Stimulated activated CD4-positive, alpha-beta T cell treated with anti-CD3 and anti-CD28 coated beads, TNF-alpha, amount 100 ng/mL, for 48 hours (primary cell): ENCODE data around the gene FGD1.
"Not testable (repeated sequence)": the region's sequence is repeated elsewhere in the genome, so short reads cannot be mapped to it uniquely, and the experiment has no call there.

Source experiments
- DNase-seq, 3 donors: peaks; one replicate each; pipeline ENCODE4 v3.0.0-alpha.2; 2020; ENCODE audit warnings: low read depth in 3 of 3

Gene FGD1

DNA sequence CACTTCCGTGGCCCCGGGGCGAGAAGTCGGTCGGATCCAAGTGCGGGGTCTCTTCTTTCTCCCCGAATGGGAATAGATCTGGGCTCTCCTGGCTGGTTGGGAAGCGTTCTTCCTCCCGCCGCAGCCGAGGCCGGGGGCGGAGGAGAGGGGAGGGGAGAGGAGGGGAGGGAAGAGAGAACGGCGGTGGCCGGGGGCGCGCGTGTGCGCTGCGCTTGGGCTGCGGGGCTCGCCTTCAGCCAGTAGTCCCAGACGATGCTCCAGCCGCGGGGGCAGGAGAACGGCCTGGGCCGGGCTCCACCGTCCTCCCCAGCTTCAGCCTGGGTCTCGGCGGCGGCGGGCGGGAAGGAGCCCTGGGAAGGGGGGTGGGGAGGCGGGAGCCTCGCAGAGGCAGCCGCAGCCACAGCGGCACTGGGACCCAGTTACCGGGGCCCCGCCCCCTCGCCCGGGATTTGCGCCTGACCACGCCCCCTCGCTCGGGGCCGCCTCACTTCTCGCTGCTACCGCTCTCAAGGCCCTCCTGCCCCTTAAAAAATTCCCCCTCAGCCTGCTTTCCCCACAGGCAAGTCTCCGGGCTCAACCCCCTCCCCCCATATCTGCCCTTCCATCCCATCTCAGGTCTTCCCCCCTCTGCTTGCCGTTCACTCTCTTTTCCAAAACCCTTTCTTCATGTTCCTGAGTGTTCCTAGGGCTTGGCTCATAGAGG, at the start of gene FGD1:
Gene FGD1 (minus strand): TSS at position 421 of the 703 bp plus-strand sequence. CDS start 802 bp downstream, outside the sequence.
- peak in 1 of 3 donors; percentile 34 for DNase-seq

DNA sequence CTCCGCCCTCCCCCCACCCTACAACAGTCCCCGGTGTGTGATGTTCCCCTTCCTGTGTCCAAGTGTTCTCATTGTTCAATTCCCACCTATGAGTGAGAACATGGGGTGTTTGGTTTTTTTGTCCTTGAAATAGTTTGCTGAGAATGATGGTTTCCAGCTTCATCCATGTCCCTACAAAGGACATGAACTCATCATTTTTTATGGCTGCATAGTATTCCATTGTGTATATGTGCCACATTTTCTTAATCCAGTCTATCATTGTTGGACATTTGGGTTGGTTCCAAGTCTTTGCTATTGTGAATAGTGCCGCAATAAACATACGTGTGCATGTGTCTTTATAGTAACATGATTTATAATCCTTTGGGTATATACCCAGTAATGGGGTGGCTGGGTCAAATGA, 46.2 kb upstream of the FGD1 start:
- DNase-seq = not testable (repeated sequence)

DNA sequence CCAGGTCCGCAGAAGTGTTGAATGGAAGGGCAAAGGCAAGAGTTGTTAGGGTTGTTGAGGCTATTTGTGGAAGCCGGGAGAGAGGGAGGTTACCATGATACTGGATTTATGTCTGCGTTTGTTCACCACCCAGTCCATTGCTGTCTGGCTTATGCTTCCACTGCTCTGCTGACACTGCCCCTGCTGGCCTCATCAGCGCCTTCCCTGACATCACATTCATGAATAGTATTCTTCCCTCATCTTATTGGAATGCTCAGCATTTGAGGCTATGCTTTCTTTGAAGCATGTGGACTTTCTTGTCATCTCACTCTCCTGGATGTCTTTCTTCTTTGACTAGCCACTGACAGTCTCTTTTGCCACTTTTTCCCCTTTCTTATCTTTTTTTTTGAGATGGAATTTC, 44.3 kb upstream of the FGD1 start:
- DNase-seq = no peak

DNA sequence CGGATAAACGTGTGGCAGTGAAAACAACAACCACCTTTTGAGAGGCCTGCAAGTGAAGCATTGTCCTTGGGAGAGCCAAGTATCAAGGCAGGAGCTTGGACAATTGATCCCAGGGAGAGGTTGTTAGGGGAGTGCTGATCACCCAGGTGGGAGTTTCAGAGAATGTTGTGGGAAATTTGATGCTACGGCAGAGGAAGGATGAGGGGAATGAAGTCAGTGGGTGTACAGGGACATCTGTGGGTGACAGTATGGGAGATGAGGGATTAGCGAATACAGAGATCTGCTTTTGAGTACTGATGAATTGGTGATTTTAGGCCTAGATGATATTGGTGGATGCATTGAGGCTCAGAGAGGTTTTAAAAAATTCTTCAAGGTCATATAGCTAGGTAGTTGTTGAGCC, 38.2 kb upstream of the FGD1 start:
- DNase-seq = no peak

DNA sequence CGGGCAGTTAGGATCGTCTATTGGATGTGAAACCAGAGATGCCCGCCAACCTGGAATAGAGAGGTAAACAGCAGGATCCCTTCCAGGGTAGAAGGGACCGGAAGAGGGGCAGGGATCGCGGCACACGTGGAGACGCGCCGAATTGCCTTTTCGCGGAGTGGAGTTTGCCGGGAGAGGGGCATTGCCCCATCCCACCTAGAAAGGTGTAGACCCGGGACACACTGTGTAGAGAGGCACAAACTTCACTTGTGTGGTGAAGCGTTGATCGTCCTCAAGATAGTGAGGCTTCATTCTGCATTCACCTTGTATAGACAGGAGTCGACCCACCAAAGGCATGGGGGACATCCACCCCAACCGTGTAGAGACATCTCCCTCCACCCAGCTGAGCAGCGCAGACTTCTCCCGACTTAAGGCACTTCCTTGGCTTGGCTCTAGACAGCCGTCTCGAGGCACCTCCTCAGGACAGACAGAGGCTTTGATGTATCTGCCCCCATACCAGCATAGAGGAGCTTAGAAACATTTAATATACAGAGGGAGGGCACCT, 34.4 kb upstream of the FGD1 start:
- no peak for DNase-seq

DNA sequence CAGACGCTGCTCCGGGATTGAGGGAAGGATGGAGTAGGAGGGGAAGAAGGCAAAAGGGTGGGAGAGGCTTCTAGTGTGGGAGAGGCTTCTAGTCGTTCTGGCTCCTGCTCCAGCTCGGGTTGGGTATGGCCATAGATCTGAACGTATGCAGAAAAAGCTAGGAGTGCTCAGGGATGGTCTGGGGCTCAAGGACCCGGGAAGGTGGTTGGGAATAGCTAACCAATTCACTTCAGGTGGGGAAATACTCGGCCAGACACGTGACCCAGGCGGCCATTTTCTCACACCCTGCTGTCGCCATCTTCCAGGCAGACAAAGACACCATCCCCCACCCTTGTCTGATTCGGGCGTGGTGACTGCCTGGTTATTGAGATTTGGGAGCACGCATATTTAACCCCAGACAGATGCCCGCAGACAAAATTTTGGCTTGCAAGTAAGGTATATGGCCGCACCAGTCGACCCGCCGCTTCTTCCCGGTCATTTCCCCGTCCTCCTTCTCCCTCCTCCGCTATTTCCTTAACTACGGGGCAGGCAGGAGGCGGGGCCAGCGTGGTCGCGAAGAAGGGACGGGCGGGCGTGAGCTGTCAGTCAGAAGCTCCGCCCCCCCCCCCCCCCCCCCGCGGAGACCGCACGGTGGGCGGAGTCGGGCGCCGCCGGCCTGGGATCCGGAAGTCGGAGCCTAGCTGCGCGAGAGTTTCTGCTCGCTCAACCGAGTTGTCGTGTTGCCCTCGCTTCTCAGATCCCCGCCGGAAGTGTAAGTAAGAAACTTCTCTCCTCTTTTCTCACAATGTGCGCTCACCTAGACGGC, 33.7 kb upstream of the FGD1 start, which contains the start of gene GNL3L:
Gene GNL3L (plus strand): TSS at position 668 of the 805 bp plus-strand sequence. CDS start 2,348 bp downstream, outside the sequence.
- DNase-seq = peak; percentile 33 to 73 (median 68)

DNA sequence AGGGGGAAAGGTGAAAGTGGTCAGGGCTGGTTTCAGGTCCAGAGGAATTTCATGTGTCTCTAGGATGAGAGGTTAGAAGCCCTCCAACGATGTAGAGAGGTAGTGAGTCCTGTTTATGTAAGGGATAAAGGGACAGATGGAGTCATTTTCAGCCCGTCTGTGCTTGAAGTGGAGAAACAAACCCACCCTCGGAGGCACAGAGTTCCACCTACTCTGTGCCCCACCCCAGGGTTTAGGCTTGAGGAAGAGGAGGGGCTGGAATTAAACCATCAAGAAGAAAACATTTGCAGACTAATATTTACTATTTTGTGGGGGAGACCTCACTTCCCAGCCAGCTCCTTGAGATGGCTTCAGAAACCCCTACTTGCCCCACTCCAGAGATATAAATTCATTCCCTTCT, 33.1 kb upstream of the FGD1 start:
- DNase-seq = no peak

DNA sequence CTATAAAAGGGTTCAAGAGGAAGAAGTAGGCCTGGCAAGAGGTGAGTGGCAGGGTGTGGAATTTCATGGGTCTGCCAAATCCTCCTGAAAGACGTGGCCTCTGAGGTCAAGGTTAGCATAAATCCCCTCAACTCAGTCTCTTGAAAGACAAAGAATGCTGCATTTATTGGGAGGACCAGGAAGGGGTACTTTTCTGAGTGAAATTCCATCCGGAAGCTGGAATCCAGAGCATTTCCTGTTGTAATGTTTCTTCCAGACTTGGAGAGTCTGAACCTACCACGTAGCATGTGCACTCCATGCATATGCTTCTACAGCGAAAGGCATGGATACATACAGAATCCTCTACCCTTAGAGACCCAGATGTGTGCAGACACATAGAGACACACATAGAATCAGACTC, 13.4 kb upstream of the FGD1 start:
- no peak for DNase-seq

DNA sequence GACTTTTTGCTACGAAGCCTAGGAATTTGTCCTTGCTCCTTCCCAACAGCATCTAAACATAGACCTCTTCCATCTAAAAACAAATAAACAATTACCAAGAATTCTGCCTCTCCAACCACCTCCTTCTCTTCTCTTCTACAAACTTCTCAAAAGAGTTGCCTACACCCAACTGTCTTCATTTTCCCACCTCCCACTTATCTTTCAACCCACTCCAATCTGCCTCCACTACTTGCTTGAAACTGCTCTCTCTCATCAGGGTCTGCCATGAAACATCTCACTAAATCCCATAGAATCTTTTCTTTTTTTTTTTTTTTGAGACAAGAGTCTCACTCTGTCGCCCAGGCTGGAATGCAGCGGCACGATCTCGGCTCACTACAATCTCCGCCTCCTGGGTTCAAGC, 902 bp upstream of the FGD1 start:
- no peak for DNase-seq

DNA sequence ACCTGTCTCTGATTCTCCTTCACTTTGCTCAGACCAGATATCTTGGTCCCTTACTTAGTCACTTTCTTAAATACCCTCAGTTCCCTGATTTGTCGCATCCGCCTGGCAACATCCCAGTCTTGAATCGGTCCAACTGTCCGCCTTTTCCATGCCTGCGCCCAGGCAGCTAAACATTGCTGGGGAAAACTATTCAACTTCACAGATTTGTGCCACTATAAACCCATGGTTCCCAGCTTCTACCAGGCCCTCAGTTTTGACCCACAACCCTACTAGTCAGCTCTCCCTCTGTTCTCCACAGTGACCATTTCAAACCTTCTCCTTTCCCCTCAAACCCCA, 451 bp upstream of the FGD1 start:
- DNase-seq = no peak

DNA sequence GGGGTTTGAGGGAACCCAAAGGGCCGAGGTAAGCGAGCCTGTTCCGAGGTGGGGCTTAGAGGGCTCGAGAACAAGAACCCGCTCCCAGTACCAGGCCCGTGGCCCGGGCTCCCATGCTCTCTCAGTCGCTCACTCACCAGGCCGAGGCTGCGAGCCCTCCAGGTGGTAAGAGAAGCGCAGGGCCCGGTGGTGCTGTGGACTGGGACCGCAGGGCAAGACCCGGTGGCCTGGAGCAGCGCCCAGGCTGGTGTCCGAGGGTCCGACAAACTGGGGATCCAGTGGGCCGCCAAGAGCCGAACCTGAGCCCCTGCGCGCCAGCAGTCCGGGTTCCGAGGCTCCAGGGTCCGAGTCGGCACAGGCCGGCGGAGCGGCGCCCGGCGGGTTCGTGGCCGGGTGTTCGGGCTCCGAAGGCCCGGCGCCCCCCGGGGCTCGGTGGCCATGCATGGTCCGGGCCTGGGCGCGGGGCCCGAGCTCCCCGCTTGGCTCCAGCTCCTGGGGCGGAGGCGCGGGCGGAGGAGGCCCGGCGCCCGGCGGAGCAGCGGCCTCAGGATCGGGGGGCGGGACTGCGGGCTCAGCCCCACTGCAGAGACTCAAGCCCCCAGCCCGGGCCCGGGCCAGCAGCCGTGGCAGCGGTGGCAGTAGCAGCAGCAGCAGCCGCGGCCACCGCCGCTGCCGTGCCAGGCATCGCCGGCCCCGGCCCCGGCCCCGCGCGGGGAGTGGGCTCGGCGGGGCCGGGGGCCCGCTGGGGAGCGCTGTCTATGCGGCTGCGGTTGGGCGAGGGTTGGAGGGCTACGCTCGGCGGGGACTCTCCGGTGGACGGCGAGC, 833 bp downstream of the FGD1 start:
- DNase-seq = no peak

DNA sequence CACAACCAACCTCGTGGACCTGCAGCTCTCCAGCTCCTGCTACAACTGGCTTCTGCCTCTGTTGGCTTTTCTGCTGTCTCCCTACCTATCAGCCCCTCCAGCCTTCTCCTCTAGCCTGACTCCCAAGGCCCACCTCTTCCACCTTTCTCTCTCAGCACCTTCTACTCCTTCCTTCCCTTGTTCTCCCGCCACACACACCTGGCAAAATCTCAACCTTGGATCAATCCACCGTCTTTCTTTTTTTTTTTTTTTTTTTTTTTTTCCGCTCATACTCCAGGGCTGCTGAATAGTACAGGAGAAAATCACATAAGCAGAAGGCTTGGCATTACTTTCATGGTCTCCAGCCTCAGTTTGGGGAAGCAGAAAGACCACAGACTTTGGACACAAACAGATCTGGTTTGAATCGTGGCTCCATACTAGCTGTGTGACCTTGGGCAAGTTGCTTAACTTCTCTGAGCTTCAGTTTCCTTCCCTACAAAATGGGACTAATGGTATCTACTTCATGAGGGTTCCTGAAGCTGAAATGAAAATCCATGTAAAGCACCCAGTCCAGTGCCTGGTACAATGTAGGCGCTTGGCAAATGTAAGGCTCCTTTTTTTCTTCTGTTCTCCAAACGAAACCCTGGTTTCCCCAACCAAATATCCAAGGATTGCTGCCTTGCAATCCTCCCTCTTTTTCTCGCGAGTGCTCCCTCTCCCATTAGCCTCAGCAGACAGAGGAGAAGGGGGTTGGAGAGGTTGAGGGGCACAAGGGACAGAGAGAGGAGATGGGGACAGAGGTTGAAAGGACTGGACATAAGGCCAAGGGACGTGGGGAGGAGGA, 1.7 kb downstream of the FGD1 start:
- DNase-seq = no peak

DNA sequence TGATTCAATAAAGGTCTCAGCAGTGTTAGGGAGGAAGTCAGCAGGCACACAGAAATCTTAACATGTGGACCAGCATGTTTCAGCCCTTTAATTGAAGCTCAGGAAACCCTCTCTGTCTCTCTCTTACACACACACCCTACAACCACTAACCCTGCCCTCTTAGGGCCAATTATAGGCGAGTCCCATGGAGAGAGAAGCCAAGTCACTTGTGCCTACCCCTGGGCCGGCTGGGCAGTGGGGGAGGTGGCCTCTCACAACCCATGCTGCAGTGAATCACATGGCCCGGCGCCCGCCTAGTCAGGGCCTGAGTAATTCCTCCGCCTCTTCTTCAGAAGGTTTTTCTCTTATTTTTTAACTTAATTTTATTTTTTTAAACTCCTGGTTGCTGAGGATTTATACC, 3.7 kb downstream of the FGD1 start:
- DNase-seq = no peak

DNA sequence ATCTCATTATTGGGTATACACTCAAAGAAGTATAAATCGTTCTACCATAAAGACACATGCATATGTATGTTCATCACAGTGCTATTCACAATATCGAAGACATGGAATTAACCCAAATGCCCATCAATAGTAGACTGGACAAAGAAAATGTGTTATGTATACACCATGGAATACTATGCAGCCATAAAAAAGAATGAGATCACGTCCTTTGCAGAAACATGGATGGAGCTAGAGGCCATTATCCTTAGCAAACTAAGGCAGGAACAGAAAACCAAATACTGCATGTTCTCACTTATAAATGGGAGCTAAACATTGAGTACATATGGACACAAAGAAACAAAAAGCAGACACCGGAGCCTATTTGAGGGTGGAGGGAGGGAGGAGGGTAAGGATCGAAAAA, 6.2 kb downstream of the FGD1 start:
- DNase-seq = not testable (repeated sequence)

DNA sequence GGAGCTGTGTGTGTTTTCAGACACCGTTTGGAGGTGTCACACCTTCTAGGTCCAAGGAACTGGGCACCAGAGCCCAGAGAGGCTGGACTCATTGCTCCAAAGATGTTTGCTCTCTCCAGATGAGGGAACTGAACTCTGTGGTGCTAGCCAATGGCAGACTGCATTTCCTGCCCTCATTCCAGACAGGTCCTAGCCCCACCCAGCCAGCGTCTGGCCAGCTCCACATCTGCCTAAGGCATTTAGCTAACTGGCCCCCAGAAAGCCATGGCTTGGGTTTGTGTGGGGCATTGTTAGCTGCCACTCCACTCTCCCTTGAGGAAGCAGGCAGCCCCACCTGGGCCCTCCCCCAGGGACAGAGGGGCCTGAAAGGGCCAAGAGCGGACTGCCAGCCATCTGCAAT, 11.4 kb downstream of the FGD1 start:
- DNase-seq = no peak

DNA sequence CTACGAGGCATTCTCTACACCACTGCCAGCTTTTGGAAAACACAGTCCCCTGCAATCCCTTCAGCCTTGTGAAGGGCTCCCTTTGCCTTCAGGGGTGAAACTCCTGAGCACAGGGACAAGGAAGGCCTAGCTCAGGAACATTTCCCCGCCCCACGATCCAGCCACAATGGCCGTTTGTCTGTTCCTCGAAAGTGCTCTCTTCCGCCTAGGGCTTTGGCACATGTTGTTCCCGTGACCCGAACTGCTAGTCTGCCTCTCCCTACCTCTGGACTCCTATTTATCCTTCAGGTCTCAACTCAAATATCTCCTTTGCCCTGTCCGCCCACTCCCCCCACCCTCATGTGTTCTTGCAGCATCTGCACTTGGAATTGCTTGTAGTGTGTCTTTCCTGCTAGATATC, 12.1 kb downstream of the FGD1 start:
- DNase-seq = no peak

DNA sequence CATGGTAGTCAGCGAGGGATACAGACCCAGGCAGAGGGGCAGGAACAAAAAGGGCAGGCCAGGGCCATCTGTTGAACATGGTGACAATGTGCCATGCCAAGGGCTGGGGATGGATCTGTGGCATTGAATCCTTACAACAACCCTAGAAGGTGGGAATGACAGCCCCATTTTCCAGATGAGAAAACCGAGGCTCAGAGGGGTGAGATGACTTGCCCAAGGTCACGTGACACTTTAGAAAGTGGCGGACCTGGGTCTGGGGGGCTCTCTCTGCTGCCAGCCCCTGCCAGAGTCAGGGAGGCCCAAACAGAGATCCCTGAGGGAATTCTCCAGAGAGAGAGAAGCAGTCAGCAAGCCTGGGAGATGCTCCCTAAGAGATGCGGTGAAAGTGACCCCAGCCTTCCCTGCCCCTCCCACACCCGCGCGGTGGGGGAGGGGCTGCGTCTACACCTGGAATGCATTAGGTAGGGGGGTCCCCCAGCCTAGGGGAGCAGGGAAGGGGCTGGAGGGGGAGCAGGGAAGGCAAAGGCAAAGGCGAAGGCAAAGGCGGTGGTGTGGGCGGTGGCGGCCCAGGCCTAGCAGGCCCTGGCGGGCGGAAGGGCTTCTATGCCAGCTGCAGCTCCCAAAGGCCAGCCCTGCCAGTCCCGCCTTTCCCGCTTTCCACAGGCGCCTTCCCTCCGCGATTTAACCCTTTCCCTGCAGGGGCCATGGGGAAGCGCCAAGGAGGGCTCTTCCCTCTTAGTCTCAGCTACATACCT, 13.0 kb downstream of the FGD1 start:
- DNase-seq = no peak

DNA sequence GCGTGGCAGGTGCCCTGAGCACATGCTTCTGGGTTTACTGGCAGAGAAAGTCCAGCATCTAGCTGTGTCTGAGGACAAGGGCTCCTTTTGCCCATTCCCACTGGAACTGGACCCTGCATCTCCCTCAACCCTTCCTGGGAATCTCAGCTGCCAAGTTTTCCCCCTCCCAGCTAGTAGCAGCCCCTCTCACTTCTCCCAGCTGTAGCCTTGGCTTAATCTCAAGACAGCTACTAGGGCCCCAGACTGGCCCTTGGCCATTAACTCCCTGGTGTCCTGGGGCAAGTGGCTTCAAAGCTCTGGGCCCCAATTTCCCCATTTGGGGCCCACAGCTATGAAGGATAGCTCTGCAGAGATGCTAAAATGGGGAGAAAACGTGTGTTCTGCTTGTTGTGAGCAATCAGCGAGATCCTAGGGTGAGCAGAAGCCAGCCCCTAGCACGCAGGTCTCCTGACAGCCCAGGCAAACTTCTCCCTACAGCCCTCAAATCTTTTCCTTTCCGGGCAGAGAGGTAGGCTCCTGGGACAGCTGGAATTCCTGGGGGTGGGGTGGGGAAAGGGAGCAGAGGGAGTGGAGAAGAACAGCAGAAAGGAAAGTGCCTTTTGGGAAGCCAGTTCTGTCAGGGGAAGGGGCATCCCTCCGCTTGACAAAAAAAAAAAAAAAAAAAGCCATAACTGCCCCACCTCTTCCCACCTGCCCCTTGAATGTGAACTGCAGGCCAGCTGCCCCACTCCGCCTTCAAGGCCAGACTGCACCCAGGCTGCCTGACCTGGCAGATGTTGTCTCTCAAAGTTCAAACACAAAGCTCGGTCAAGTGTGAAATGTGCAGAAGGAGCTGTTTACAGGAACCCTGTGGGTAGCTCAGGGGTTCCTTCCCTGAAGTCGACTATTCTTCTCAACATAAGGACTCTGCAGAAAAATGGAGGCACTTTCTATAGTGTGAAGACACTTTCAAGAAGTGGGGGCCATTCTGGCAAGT, 16.6 kb downstream of the FGD1 start:
- DNase-seq = no peak
